Measurements from ENCODE around the gene ARMC5.

The ARMC5 gene

DNA sequence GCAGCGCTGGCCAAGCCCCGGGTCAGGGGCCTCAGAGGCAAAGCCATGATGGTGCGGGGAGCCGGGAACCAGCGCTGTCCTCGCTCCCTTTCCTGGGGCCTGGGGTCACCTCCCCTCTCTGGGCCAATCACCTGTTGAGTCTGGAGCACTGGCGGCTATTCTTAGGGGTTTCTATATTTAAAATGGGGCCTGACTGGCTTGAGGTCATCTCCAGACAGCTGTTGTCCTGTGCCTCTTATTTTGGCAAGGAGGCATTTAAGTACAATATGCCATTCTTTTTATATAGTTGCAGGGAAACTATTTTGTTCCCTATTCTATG is 31.1 kb upstream of the ARMC5 start, which contains the start of gene COX6A2:
TSS of gene COX6A2 (minus strand) at position 82 of the 319 bp plus-strand sequence. CDS start at position 47, 35 bp downstream.
- no peak within 1 kb of the TSS for H3K27ac ChIP-seq
- TF ChIP-seq CTCF (conservative IDR thresholded peaks at IDR 0.05) = no peak
- TF ChIP-seq ZFX (IDR thresholded peaks at IDR 0.05) = no peak

GRCh38 chr16:31428638-31429247 is 30.6 kb upstream of the ARMC5 start:
- H3K27ac ChIP-seq = no peak overlapping the region
- TF ChIP-seq CTCF (conservative IDR thresholded peaks at IDR 0.05) (no peak), ZFX (IDR thresholded peaks at IDR 0.05) (no peak)

- TF ChIP-seq CTCF (conservative IDR thresholded peaks at IDR 0.05) (no peak), ZFX (IDR thresholded peaks at IDR 0.05) (no peak)
Observed at GRCh38 chr16:31429314-31429713, 30.0 kb upstream of the ARMC5 start.

DNA sequence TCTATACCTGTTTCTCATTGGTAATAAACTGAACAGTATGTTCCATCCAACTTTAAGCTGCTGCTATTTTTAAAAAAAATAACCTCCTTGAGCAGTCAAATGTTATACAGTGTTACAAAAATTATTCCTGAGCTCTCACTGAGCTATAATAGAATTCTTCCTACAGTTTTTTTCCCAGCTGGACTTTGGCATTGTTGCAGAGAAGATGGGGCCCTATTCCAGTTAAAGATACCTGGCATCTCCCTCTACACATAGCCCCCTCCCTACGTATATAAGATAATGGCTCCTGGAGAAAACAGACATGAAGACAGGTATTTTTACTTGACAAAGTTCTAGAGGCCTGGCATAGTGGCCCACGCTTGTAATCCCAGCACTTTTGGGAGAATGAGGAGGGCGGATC is 29.5 kb upstream of the ARMC5 start:
- TF ChIP-seq CTCF (conservative IDR thresholded peaks at IDR 0.05) = no peak
- TF ChIP-seq ZFX (IDR thresholded peaks at IDR 0.05) = no peak
- no peak overlapping the region for H3K27ac ChIP-seq

More at GRCh38 chr16:31429314-31429713, 30.0 kb upstream of the ARMC5 start:
- H3K27ac ChIP-seq = no peak overlapping the region

- no peak for TF ChIP-seq ZFX (IDR thresholded peaks at IDR 0.05)
- TF ChIP-seq CTCF (conservative IDR thresholded peaks at IDR 0.05) = no peak
- no peak overlapping the region for H3K27ac ChIP-seq
Observed at GRCh38 chr16:31430380-31431052, 28.8 kb upstream of the ARMC5 start.

DNA sequence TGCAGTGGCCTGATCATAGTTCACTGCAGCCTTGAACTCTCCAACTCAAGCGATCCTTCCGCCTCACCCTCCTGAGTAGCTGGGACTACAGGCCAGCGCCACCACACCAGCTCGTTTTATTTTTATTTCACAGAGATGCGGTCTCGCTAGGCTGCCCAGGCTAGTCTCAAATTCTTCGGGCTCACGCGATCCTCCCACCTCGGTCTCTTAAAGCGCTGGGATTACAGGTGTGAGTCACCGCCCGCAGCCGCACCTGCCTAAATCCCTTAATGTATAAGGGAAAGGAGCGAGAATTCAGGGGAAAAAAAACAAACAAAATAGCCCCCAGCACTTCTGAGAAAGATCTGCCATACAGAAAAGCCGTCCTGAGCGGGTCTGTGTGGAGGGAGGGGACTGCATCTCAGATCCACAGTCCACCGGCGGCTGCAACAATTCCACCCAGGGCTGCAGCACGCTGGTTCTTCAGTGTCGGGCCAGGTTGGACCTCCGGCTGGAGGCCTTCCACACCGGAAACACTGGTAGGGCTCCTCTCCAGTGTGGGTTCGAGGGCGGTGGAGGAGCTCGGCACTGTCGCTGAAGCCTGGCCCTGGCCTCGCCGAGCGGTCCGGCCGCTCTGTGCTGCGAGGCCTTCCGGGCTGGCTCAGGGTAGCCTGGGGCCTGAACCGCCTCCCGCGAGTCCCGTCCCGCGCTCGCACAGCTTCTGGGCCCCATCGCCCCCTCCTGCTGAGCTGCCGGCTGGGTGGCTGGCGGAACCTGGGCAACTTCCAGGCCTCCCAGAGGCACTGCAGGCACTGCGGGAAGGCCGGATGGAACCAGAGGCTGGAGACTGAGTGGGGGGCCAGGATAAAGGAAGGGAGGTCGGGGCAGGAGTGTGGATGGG is 23.7 kb upstream of the ARMC5 start:
- no peak overlapping the region for H3K27ac ChIP-seq
- no peak for TF ChIP-seq ZFX (IDR thresholded peaks at IDR 0.05)
- no peak for TF ChIP-seq CTCF (conservative IDR thresholded peaks at IDR 0.05)
